GM10248 (cell line): Measurements from ENCODE around the gene CASKIN2.
A peak's percentile ranks its signal among the peaks of the same experiment; 100 is the strongest.

Source experiments
- CTCF ChIA-PET: fragments of 300-600 bp; sonication (Branson Sonifier 250); formaldehyde crosslinking; extraction: SDS; loops from one replicate; lab custom pipeline; 2021; ENCODE audit warnings: antibody characterized with exemption; lab: Yijun Ruan, JAX
- POLR2A ChIA-PET: fragments of 350-650 bp; sonication (Branson Sonifier 250); formaldehyde crosslinking; extraction: SDS; loops from one replicate; lab custom pipeline; 2020; ENCODE audit warnings: antibody characterized with exemption; lab: Yijun Ruan, JAX
- DNase-seq: peaks from one replicate; pipeline ENCODE4 v3.0.0; 2012; ENCODE audit errors: extremely low spot score
- CTCF ChIP-seq: IDR thresholded peaks from 2 replicates; pipeline ENCODE4 v1.5.1; 2012; ENCODE audit warnings: mild to moderate bottlenecking, low read depth; ENCODE audit errors: extremely low read depth, missing control alignments, control extremely low read depth

Gene CASKIN2

DNA sequence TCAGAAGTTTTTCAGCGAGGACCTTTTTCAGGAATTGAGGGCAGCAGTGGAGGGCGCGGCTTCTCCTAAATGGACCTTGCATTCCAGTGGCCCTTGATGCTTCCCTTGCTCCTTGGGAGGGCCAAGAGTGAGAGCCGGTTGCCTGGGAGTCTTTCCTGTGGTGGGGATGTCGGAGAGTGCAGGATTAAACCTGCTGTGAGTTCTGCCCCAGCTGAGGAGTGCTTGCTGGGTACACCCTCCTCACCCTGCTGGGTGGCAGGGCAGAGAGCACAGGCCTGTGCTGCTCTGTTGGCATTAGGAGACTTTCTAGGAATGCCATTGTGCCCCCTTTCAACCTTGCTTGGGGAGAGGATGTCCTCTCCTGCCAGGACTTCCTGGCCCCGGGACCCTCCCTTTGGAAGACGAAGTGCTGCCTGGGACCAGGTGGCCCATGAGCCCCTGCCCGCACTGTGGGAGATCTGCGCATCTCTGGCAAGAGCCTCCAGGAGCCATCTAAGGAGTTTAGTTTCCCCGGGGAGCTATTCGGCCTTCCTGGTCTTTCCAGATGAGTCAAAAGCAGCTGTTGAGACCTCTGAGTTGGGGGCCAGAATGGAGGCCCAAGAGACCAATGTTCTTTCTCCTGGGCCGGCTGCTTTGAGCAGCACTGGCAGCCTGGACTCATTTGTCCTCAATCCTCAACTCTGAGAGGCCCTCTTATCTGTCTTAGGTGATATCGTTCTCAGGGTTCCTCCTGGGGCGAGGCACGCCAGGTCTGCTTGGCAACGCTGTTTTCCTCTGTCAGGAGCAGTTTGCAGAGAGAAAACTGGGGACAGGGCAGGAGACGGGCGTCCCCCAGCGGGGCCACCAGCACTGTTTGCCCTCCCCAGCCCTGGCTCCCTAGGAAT lies 15.7 kb upstream of the CASKIN2 start:
- CTCF ChIA-PET = interaction anchor here (1.3 to 1.6 kb wide), 3 partner anchors 14 to 222 kb away, joined by 3 to 7 read pairs (median 3); partner anchors contain the start of gene TSEN54
- no peak for DNase-seq
- POLR2A ChIA-PET = no interaction called here
- no peak for TF ChIP-seq CTCF

DNA sequence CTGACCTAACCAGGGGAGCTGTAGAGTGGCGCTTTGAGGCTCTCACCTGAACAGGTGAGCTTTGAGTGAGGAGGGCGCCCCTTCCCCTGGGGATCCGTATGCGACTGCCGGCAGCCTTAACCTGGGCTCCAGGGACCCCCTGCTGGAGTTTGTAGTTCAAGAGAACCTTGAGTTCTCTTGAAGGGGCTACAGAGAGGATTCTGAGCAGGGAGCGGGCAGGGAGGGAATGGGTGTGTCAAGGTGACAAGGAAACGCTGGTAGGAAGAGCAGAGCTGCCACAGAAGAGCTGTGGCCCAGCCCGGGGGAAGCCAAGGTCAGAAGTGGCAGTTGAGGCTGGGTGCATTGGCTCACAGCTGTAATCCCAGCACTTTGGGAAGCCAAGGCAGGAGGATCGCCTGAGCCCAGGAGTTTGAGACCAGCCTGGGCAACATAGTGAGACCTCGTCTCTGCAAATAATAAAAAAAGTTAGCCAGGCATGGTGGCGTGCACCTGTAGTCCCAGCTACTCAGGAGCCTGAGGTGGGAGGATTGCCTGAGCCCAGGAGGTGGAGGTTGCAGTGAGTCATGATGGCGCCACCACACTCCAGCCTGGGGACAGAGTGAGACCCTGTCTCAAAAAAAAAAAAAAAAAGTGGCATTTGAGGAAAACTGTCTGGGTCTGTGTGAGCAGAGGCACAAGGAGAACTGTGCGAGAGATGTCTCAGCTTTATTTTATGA lies 11.4 kb upstream of the CASKIN2 start:
- no peak for DNase-seq
- CTCF ChIA-PET = interaction anchor here (1.1 to 2.1 kb wide), 2 partner anchors 10 to 22 kb away, joined by 3 to 9 read pairs; partner anchors contain the start of gene TSEN54
- POLR2A ChIA-PET = no interaction called here
- TF ChIP-seq CTCF = no peak

GRCh38 chr17:75525806-75526554 lies 10.6 kb upstream of the CASKIN2 start:
- CTCF ChIA-PET = interaction anchor here (0.7 to 2.2 kb wide), 7 partner anchors 9 to 255 kb away, joined by 3 to 13 read pairs (median 4); partner anchors contain the start of genes MIF4GD and TSEN54
- POLR2A ChIA-PET = no interaction called here
- DNase-seq = no peak
- TF ChIP-seq CTCF = no peak

GRCh38 chr17:75524970-75525805 lies 9.9 kb upstream of the CASKIN2 start, which contains the start of gene LLGL2:
Gene LLGL2, plus strand, starts transcription at chr17:75525697. Its CDS starts 17,730 bp downstream, at chr17:75543427.
- POLR2A ChIA-PET = interaction anchor here (0.6 kb wide), 1 partner anchor 10 kb away, joined by 5 read pairs; no protein-coding TSS in a partner anchor
- TF ChIP-seq CTCF = peak; percentile 55
- peak; percentile 94 for DNase-seq
- CTCF ChIA-PET = interaction anchor here (0.7 to 2.2 kb wide), 6 partner anchors 9 to 254 kb away, joined by 3 to 13 read pairs (median 4); partner anchors contain the start of genes MIF4GD and TSEN54

- no peak for TF ChIP-seq CTCF
- DNase-seq = no peak
- CTCF ChIA-PET = interaction anchor here (0.9 to 2.2 kb wide), 5 partner anchors 8 to 112 kb away, joined by 3 to 13 read pairs (median 4); partner anchors contain the start of gene TSEN54
- POLR2A ChIA-PET = no interaction called here
Measured at GRCh38 chr17:75524269-75524969, 9.1 kb upstream of the CASKIN2 start.
